Inferior parietal cortex (tissue), 1 donor: ENCODE results near the gene MED20.
A peak's percentile ranks its signal among the peaks of the same experiment; 100 is the strongest.

Source experiments
- DNase-seq: peaks from one replicate; pipeline ENCODE4 v3.0.0-alpha.2; 2016; ENCODE audit errors: extremely low spot score

Gene MED20

DNA sequence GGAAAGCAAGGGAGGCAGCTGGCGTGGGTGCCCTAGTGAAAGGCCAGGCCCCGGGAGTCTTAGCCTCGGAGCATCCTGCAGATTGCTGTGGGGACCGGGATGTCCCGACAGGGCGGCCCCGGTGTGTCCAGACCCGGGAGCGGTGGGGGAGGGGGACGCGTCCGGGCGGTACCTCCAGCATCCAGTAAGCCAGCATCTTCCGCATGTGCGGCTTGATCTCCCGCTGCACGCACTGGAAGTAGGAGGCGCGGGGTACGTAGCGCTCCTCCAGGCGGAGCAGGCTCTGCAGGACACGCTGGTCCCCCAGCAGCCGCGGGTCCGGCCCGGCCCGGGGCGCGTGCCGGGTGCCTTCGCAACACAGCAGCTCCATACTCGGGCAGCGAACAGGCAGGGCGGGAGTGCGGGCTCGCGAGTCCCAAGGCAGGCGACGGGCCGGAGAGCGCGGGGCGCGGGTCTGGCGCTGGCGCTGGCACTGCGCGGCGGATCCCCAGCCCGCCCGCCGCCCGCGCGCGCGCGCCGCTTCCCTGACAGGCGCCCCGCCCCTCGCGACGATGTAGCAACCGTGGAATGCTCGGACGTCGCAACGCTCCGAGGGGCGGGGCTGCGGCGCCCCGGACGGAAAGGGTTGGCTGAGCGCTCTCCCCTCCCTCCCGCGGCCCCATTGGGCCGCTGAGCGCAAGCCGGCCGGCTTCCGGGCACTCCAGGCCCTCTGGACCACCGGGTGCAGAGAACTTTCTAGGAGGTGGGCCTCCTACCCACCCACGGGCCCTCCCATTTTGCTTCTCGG, 20.5 kb upstream of the MED20 start, which contains the start of gene CCND3:
Gene CCND3, minus strand, starts transcription at position 529 of the 787 bp plus-strand sequence. Its CDS starts 159 bp downstream, at position 370.
- peak; percentile 88 for DNase-seq

- DNase-seq: peak; percentile 20
These were observed 19.9 kb upstream of the MED20 start for GRCh38 chr6:41940759-41941279.

- no peak for DNase-seq
These were observed 19.2 kb upstream of the MED20 start for GRCh38 chr6:41939848-41940758.

- peak; percentile 25 for DNase-seq
These were observed 18.4 kb upstream of the MED20 start for GRCh38 chr6:41939176-41939847.

GRCh38 chr6:41938590-41939175, 17.7 kb upstream of the MED20 start:
- DNase-seq: no peak

DNA sequence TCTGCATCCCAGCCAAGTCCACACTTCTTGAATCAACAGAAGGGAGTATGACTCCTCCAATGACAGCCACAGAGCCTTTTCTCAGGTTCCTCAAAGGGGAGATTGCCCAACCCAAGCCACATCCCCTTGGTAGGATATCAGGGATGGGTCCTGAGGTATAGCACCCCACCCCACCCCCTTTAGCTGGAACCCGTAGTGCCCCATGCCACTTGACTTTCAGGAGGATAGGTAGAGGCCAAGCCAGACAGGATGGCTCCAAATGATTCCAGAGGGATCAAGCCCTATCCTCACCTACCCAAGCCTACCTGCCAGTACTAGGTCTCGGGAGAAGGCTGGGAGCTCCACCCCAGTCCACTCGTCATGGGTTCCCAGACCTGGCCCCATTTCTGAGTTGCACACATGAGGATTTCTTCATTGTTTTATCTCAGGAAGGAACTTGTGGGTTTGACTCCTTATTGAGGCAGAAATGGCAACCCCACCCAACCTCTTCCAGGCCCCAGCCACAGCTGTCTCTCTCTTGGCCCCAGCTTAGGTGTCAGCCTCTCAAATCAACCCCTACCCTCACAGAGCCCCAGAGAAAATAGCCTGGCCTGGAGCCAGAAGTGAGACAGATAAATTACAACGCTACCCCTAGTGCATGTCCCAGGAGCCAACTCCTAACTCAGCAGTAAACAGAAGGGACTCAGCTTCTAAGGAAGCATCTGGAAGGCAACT, 17.1 kb upstream of the MED20 start:
- no peak for DNase-seq

- DNase-seq: no peak
These were observed 16.5 kb upstream of the MED20 start for GRCh38 chr6:41937472-41937860.

DNA sequence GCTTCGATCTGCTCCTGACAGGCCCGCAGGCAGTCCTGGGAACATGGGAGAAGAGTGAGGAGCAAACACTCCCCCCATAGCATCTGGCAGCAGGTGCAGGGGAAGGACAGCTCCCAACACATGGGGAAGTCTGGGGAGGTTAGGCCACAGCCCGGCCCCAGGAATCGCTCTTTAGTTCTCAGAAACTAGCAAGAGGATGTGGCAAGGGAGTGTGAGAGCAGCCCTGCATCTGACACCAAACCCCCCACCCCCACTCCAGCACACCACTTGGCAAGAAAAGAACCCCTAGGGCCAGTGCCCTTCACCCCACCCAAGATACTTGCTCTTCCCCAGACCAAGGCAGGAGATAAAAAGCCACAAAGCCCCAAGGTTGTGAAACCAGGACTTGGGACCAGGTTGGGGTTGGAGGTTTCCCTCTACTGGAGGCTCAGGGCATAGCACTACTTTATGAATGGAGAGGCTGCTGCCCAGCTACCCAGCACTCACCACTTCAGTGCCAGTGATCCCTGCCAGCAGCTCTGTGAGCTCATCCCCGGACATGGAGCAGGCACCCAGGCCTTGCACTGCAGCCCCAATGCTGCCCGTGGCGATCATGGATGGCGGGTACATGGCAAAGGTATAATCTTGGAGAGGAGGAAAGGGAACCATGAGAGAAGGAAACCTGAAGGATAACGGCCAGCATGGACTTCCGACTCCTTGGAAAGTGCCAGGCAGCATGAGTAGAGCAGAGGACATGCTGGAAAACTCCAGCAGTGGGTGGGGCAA, 15.3 kb upstream of the MED20 start:
- peak; percentile 88 for DNase-seq

DNA sequence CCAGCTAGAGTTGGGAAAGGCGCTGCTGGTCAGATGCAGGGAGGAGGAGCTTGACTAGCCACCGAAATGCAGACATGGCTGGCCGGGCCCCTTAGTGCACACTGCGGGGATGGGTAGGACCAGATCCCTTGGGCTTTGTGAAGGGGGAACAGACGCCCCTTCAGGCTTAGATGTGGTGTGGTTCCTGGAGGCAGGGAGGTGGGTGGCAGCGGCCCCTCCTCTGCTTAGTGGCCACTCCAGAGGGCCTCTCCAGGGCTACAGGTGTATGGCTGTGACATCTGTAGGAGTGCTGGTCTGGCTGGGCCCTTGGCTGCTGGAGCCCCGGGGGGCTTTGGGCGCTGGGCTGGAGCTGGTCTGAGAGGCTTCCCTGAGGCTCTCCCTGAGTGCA, 14.7 kb upstream of the MED20 start:
- no peak for DNase-seq

- DNase-seq: no peak
These were observed 14.2 kb upstream of the MED20 start for GRCh38 chr6:41935193-41935574.

DNA sequence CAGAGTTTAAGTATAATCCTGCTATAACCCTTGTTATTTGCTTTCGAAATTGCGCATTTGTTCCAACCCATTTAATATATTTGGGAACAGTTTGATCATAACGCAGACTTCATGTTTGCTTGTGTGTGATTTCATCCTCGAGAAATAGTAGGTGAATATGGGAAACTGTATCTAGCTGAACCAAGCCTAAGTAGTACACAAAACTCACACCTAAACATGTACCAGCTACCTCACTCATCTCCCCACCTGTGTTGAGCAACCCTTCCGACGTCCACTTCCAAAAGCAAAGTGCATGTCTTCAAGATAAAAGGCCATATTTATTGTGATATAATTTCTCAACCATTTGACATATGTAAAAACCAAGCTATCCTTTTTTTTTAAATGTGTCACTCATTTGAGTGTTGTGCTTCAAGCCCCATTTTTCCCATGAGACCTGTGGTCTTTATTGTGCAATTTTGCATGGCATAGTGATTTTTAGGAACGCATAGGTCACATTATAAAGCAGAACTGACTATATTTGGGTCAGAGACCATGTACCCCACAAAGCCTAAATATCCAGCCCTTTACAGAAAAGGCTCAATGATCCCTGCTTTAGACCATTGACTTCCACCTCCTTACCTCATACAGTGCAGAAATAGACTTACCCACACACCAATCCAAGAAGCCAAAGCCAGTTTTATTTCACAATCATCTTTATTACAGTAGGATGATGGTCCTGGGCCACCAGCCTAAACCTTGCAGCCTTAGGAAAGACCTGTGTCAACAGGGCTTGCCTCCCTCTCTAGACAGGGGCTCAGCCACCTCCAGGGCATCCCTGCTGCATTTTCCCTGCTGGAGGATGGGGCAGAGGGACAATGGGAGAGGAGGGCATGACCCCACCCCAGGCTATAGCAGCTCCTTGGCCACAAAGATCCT, 13.6 kb upstream of the MED20 start:
- no peak for DNase-seq

DNA sequence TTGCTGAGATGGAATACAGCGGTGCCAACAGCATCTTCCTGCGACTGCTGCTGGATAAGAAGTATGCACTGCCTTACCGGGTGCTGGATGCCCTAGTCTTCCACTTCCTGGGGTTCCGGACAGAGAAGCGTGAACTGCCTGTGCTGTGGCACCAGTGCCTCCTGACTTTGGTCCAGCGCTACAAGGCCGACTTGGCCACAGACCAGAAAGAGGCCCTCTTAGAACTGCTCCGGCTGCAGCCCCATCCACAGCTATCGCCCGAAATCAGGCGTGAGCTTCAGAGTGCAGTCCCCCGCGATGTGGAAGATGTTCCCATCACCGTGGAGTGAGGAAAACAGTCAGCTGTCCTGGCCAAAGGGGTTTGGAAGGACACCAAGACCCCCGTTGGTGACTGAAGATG, 11.4 kb upstream of the MED20 start:
- no peak for DNase-seq

DNA sequence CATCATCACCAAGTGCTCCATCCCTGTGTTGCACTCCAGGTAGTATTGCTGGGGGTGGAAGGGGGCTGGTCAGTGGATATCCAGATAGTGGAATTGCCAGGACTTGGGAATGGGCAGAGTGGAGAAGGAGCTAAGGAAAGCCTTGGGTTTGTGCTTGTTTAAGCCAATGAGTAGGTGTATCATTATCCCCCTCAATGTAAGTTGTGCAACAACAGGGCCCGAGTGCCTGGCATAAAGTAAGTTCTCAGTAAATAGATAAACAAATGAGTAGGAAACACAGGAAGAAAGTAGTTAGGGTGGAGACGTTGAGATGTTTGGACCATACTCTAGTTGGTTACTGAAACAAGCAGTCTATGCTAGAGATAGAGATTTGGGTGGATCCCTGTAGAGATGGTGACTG, 10.9 kb upstream of the MED20 start:
- DNase-seq: no peak

GRCh38 chr6:41929924-41930323, 9.0 kb upstream of the MED20 start:
- DNase-seq: no peak

GRCh38 chr6:41927253-41927652, 6.3 kb upstream of the MED20 start:
- no peak for DNase-seq

- no peak for DNase-seq
These were observed 1.2 kb upstream of the MED20 start for GRCh38 chr6:41922154-41922553.

DNA sequence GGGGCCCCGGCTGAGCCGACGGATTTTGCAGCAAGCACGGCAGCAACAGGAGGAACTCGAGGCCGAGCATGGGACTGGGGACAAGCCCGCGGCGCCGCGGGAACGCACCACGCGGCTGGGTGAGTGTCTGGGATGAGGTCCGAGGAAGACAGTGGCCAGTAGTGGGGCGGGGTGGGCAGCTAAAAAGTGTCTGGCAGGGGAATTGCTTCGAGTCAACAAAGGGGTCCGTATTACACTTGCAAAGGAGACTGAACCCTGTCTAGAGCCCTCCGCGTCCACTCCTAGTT, 716 bp upstream of the MED20 start:
- DNase-seq: no peak

DNA sequence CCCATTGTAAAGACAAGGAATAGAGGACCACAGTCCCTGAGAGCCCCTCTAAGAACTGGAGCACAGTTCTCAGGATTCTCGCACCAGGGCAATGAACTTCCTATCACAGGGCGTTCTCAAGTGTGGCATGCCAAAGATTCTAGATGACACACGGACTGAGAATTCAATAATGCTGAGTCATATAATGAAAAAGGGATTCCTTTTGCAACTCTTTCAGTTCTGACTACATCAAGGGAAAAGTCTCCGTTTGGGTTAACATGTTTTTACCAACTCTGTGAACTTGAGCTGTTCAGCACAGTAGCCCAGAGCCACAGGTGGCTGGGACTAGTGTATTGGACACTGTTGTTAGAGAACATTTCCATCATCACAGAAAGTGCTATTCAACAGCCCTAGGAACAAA, 3.4 kb downstream of the MED20 start:
- no peak for DNase-seq

GRCh38 chr6:41914869-41915530, 5.9 kb downstream of the MED20 start:
- DNase-seq: no peak
